AG04450 (cell line): ENCODE results near the gene ATP1A1. TPM values are rescaled to one million over a fixed set of nuclear protein-coding genes. Genes with fewer than 3 reads are reported as not detected.

ENCODE experiments used
- CTCF ChIA-PET: fragments of 300-600, 350-600 bp; formaldehyde crosslinking; extraction: SDS; loops from one replicate; lab custom pipeline; 2022; ENCODE audit warnings: antibody characterized with exemption, inconsistent platforms; lab: Charles Lee
- POLR2A ChIA-PET: fragments of 350-600 bp; formaldehyde crosslinking; extraction: SDS; loops from one replicate; lab custom pipeline; 2021; ENCODE audit warnings: antibody characterized with exemption, inconsistent platforms; lab: Yijun Ruan, JAX
- DNase-seq: peaks from one replicate; pipeline ENCODE4 v3.0.0-alpha.2; 2011; ENCODE audit warnings: low read depth, low spot score
- H3K27ac ChIP-seq: one replicate; pipeline ENCODE4 v1.5.1; 2012; ENCODE audit warnings: low read depth, low read length, control low read depth
- H3K27me3 ChIP-seq: one replicate; pipeline ENCODE4 v1.6.0; 2012; ENCODE audit warnings: low read length; ENCODE audit not compliant: control insufficient read depth, insufficient read depth
- H3K4me3 ChIP-seq: 2 replicates; pipeline ENCODE4 v1.5.1; 2011; ENCODE audit warnings: mild to moderate bottlenecking, low read depth, low read length, control low read depth
- H3K9me3 ChIP-seq: 2 replicates; pipeline ENCODE4 v1.5.1; 2012; ENCODE audit warnings: low read length; ENCODE audit not compliant: control insufficient read depth, insufficient read depth
- CTCF ChIP-seq: IDR thresholded peaks from 2 replicates; pipeline ENCODE4 v1.5.1; 2011; ENCODE audit warnings: low read depth, low read length, control low read depth, inconsistent platforms
- polyA plus RNA-seq: library from polyadenylated mRNA; depleted of rRNA; stranded (reverse); fragments of >200 nt; gene quantifications from 2 replicates; pipeline ENCODE4 v1.2.3, GENCODE V29; 2011

Gene ATP1A1
- polyA plus RNA-seq, 1 experiment, result 194 TPM

GRCh38 chr1:116400780-116401179 lies 27.7 kb downstream of the ATP1A1 start:
- ChIA-PET CTCF (interaction anchor here (0.6 kb wide), 1 partner anchor 9 kb away, joined by 3 read pairs; no protein-coding TSS in a partner anchor), POLR2A (no interaction called here)
- Histone ChIP-seq H3K4me3 (no peak overlapping the region), H3K9me3 (no peaks in the 10 kb centered on the region), H3K27ac (no peak overlapping the region), H3K27me3 (no peaks in the 10 kb centered on the region)
- no peak for DNase-seq
- TF ChIP-seq CTCF, result no peak

GRCh38 chr1:116401646-116402176 lies 28.7 kb downstream of the ATP1A1 start:
- Histone ChIP-seq H3K27ac (no peak overlapping the region), H3K4me3 (no peak overlapping the region), H3K27me3 (no peaks in the 10 kb centered on the region), H3K9me3 (no peaks in the 10 kb centered on the region)
- POLR2A ChIA-PET, result no interaction called here
- DNase-seq, result no peak
- TF ChIP-seq CTCF, result no peak
- CTCF ChIA-PET, result interaction anchor here (1.0 to 1.1 kb wide), 2 partner anchors 83 to 98 kb away, joined by 3 read pairs; no protein-coding TSS in a partner anchor

- POLR2A ChIA-PET, result no interaction called here
- Histone ChIP-seq H3K9me3 (no peaks in the 10 kb centered on the region), H3K27me3 (no peaks in the 10 kb centered on the region), H3K4me3 (no peak overlapping the region), H3K27ac (no peak overlapping the region)
- CTCF ChIA-PET, result interaction anchor here (0.9 to 1.1 kb wide), 3 partner anchors 83 to 97 kb away, joined by 3 read pairs; no protein-coding TSS in a partner anchor
- no peak for DNase-seq
- TF ChIP-seq CTCF, result no peak
Measured at GRCh38 chr1:116402333-116402732, 29.3 kb downstream of the ATP1A1 start.

- POLR2A ChIA-PET, result no interaction called here
- H3K4me3 ChIP-seq, result no peak overlapping the region
- H3K9me3 ChIP-seq, result no peaks in the 10 kb centered on the region
- CTCF ChIA-PET, result interaction anchor here (0.9 kb wide), 1 partner anchor 96 kb away, joined by 3 read pairs; no protein-coding TSS in a partner anchor
- no peak for DNase-seq
- H3K27me3 ChIP-seq, result no peaks in the 10 kb centered on the region
- H3K27ac ChIP-seq, result no peak overlapping the region
- no peak for TF ChIP-seq CTCF
Measured at GRCh38 chr1:116403496-116404136, 30.6 kb downstream of the ATP1A1 start.

- CTCF ChIA-PET, result no interaction called here
- POLR2A ChIA-PET, result no interaction called here
- TF ChIP-seq CTCF, result no peak
Measured at GRCh38 chr1:116404699-116405098, 31.7 kb downstream of the ATP1A1 start.

More at GRCh38 chr1:116404699-116405098, 31.7 kb downstream of the ATP1A1 start:
- Histone ChIP-seq H3K4me3 (no peak overlapping the region), H3K9me3 (no peaks in the 10 kb centered on the region), H3K27me3 (no peaks in the 10 kb centered on the region), H3K27ac (no peak overlapping the region)
- no peak for DNase-seq
